Embryonic facial prominence (tissue), 1 donor: ENCODE data around the gene BAK1.

Source experiments
- DNase-seq: peaks from one replicate; pipeline ENCODE4 v3.0.0-alpha.2; 2016; ENCODE audit errors: extremely low spot score

BAK1 gene

DNA sequence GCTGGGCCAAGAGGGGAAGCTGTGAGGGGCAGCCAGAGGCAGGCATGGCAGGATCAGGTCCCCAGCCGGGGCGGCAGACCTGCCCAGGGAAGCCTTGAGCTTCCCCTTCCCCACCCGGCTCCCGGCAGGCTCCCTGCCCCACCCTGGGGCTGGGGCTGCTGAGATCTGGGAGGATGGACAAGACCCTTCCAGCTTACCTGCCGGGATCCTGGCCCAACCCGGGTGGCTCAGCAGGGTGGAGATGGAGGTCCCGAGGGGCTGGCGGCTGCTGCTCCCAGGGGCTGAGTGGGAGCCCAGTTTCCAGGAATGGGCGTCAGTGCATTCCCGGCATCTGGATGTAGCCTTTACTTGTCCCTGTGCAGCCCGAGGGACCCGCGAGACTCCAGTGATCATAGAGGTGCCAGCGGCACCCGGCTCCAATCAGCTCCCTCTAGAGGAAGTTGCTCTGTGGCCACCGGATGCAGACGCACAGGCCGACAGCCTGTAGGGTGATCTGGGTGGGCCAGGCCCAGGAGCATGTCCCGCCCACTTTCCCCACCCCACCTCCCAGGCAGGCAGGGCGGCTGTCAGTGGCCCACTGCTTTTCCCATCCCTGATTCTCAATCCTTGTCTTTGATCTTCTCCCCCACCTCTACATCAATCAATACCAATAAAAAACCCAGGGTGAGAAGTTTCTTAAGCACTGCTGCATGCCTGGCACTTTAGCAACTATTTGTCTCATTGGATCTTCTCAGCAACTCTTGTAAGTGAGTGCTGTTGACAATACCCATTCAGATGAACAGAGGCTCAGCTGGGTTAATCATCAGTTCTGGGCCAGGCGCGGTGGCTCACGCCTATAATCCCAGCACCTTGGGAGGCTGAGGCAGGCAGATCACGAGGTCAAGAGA lies at the start of gene BAK1:
Gene BAK1 (minus strand): TSS at position 449 of the 887 bp plus-strand sequence. CDS start 2,672 bp downstream, outside the sequence.
- peak; percentile 86 for DNase-seq

DNA sequence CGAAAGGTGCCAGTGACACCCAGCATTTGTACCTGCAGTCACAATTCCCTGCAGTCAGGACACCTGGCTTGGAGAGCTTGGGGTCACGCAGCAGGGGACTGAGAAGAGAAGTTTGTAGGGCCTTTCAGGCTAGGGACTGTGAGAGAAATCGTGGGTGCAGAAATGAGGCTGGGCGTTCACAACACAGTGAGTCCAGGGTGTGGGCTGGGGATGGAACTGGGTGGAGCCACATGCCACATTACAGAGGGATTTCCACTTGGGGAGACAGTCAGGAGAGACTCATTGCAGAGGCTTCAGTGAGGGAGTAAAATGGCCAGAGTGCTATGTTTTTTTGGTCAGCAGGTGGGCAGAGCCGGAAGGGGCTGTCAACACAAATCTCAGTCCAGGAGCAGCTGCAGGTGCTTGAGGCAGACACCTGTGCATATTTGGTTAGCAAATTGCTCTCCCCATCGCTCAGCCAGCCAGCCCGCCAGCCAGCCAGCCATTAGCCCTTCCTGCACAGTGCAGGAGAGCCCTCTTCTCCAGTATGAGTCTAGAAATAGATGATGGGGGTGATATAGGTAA lies 48.4 kb upstream of the BAK1 start:
- DNase-seq: no peak

DNA sequence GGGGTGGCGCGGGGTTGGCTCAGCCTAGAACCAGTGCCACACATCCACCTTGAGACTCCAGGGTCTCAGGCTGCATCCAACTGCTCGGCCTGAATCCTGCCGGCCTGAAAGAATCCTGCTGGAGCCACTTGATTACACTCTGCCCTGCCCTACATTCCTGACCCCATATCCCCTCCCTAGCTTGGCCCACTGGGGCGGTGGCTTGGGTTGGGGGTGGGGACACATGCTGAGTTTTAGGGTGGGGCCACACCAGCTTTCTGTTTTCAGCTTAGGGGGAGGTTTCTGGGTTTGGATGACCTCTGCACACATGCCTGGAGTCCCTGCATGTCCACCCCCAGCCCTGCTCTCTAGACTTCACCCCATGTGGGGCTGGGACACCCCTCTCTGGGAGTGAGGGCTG lies 47.8 kb upstream of the BAK1 start:
- no peak for DNase-seq

DNA sequence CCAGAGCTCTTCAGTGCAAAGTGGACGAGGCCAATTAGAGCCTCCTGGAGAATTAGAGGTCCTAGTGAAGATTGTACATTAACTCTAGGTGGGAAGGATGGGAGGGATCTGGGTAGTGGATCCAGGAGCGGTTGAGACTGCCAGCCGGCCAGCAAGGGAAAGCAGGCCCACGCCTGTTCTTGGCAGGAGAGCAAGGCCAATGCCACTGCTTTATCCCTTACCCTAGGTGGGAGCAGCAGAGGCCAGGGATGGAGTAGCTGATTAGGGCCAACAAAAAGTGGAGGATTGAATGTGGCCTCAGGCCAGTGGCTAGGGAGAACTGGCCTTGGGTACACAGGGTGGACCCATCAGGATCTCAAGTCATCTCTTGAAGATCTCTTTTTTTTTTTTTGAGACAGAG lies 44.8 kb upstream of the BAK1 start:
- DNase-seq: no peak

DNA sequence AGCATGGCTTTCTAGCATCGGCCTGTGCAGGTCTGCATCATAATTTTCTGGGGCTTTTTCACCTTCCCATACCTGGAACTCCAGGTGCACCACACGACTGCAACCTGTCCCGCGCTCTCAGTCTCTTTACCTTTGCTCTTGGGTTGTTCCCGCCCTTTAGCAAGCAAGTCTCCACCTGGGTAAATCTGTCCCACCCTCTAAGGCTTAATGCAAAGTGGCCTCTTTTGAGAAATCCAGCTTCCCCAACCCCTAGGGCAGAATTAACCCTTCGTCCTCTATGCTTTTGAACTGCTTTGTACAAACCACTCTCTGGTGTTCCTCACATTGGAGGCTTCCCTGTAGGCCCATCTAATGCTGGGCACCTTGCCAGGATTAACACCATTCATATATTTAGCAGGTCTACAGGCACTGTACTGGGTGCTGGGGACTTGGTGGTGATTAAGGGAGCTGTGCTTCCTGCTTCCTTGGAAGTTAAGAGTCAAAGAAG lies 43.9 kb upstream of the BAK1 start:
- no peak for DNase-seq

DNA sequence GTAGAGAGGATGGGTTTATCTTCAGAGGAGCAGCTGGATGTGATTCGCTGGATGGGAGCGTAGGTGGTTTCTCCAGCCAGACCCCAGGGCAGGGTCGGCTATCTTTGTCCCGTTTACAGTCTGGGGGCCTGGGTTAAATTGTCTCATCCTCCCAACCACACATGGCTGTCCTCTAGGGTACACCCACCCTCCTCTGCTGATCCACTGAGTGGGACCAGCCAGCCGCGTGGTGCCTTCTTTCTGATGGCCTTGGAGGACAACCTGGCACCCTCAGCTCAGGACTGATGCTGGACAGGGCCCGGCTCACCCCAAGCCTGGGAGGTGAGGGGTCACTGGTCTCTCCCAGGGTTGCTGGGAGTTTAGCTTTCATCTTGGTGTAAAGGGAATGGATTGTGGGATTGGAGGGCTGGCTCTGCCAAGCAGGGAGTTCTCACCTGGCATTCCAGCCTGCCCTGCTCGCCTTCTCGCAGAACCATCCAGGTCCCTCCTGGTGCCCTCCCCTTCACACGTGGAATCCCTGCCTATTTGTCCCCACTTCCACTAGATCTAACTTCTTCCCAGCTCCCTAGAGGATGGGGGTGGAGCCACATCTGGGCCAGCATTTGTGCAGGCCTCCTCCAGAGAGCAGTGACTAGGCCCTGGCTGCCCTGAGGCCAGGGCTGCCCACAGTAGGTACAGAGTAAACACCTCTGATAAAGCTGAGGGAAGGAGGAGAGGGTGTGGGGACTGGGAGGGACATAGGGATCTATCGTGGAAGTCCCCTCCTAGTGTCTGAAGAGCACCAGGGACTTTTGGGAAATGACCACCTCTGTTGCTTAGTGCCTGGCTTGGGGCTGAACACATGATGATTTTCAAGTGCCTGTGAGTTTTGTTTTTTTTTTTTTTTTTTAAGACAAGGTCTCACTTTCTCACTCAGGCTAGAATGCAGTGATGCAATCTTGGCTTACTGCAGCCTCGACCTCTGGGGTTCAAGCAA lies 42.7 kb upstream of the BAK1 start:
- DNase-seq: no peak

DNA sequence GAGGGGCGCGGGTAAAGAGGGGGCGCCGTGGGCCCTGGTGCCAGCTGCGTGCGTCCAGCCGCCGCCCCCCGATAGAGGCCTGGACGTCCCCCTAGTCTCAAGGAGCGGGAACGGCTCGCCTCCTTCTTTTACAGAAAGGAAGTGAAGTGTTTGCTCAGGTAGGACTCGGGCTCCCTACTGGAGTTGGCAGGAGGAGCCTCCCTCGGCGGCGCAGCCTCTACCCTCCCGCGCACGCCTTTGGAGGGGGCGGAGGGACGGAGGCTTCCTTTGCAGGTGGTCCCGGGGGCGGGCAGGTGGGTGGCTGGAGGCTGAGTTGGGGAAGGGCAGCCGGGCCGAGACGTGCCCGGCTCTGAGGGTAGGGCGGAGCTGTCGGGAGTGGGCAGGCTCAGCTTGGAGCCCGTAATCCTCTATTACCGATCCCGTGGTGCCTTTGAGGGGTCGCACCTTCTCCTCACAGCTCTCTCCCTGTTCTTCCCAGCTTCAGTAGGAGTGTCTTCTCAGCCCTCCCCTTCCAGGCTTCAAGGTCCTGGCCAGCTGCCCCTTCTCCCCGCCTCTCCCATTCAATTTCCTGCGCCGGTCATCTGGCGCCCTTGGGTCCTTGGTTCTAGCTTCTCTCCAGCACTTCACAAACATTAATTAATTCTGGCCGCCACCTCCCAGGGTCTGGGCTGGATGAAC lies 41.8 kb upstream of the BAK1 start:
- no peak for DNase-seq

DNA sequence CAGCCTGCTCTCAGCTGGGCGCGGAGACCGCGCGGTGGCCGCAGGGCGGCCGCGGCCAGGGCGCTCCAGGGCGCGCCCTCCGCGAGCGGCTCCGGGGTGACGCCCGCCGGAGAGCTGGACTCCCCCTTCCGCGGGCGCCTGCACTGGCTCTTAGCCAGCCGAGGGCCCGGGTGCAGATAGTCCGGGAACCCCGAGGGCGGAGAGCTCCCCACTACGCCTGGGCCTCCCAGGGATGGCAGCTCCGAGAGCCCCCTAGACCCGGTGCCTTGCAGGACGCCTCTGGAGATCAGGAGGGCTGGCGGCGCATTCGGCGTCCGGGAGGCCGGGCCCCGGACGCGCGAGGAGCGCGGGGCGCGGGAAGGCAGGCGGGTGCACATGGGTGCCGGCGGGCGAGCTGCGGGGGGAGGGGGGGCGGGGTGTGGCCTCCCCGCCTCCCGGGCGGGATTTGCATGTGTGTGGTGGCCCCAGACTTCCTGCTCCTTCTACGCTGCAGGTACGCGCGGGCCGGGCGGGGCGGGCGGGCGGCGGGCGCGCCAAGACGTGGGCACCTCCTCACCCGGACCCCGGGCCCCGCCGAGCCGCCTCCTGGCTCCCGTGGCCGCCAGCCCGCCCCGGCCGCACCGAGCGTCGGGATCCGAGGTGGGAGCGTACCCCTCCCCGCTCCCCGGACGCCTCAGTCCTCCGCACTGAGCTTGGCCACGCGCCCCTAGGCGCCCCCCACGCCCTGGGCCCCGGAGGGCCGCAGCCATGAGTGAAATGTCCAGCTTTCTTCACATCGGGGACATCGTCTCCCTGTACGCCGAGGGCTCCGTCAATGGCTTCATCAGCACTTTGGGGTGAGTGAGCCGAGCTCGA lies 41.0 kb upstream of the BAK1 start, which contains the start of gene ITPR3:
Gene ITPR3 (plus strand): TSS at position 467 of the 855 bp plus-strand sequence. CDS start 281 bp downstream, at position 748.
- no peak for DNase-seq

DNA sequence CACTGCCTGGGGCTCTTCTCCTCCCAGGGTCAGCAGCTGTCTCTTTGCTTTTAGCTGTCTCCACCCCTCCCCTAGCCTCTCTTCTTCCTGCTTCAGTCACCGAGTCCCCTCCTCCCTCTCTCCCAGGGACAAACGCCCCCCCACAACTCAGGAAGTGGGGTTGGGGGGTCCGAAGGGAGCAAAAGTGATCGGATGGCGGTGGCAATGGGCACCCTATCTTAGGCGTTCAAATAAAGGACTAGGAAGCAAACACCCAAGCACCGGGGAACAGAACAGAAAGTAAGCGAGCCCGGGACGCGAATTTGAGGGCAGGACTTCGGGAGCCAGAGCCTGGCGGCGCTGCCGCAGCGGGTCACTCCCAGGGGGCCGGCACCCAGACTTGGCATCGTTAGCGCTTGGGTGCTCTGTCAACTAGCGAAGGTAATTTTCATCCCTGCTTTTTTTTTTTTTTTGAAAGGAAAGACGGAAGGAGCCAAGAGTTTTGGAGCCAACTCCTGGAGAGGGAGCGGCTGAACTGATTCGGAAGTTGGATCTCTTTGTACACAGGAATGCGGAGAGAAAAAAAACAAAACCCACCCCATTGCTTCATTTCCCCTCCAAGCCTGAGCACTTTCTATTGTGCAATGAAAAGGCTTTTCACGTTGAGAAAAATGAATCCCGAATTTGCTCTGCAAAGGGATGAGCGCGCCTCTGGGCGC lies 40.2 kb upstream of the BAK1 start:
- no peak for DNase-seq

DNA sequence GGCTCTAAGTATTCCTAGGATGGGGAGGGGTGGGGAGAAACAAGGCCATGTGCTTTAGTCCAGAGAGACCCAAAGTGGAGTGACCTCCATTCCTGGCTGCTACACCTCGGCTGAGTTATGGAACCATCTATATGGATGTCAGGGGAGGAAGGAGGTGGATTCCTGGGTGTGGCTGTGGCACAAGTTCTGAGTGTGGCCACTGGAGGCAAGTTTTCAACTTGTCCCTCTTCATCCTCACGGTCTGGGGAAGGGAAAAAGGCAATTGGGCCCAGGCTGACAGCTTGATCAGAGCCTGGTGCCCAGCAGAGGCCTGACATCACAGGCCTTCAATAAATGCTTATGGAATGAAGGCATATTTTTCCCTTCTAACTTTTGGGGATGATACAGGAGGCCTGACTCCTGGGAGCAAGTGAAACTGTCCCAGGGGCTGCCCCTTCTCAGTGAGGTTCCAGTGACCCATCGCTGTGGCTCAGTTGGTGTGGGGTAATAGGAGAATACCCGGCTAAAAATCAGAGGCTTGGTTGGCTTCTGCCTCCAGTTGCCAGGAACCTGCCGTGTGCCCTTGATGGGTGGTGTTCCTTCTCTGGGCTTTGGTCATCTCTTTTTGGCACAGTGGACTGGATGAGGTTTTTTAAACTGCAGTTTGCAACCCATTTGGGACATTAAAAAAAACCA lies 39.2 kb upstream of the BAK1 start:
- no peak for DNase-seq

DNA sequence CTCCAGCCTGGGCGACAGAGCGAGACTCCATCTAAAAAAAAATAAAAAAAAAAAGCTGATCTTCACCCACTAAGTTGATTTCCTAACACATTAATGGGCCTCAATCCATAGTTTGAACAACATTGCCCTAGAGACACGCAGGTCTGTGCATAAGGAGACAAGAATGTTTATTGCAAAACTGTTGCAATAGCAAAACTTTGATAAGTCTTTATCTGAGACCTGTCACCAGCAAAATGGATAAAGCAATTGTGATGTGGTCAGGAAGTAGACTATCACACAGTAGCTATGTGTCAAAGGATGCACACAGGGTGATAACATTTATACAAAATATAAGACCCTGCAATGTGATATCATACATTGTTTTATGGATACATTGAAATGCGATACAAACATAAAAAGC lies 36.8 kb upstream of the BAK1 start:
- DNase-seq: no peak

DNA sequence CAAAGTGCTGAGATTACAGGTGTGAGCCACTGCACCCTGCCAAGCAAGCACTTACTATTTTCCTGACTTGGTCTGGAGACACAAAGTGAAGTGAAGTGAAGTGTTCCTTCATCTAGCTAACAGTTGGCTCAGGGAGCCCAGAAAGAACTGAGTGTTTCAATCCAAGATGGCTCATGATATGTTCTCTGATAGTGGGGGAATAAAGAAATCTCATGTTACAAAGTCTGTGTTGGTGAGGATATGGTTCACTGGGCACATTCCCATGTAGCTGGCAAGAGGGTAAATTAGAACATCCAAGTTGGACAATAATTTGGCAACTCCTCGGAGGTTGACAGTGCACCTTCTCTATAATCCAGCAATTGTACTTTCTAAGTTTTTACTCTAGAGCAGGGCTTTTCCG lies 36.0 kb upstream of the BAK1 start:
- no peak for DNase-seq

DNA sequence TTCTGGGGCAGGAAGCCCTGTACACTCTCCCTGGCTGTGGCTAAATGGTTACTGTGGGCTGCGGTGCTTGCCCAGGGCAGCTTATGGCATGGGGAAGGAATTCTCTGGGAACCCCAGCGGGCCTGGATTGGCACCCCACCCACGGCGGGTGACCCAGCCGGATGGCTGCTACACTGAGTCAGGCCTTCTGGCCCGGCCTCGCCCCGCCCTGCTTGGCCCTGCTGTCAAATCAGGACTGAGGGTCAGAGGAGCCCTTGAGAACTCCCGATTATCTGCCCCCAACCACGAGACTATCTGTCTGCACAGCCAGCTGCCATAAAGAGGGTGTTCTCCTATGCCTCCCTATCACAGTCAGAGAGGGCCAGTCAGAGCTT lies 33.7 kb upstream of the BAK1 start:
- no peak for DNase-seq

DNA sequence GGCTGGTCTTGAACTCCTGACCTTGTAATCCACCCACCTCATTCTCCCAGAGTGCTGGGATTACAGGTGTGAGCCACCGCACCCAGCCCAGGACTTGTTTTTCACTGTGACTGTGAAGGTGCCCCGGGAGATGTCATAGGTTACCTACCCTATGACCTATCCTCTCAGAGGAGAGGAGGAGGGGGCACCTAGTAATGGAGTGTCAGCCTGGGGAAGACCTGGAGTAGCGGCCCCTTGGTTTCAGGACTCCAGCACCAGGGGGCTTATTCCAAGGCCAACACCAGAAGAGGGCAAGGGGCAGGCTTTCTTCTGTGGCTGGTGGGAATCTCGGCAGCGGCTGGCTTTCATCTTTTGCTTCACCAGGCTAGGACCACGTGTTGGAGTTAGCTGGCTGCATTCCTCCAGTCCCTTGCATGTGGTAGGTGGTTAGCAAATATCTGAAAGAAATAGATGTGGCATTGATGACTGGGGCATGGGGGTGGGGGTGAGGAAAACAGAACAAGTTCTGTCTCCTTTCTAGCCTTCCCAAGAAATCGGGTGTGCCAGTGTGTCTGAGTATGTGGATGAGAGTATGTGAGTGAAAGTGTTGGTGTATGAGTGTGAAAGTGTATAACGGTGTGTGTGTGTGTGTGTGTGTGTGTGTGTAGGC lies 33.2 kb upstream of the BAK1 start:
- no peak for DNase-seq

DNA sequence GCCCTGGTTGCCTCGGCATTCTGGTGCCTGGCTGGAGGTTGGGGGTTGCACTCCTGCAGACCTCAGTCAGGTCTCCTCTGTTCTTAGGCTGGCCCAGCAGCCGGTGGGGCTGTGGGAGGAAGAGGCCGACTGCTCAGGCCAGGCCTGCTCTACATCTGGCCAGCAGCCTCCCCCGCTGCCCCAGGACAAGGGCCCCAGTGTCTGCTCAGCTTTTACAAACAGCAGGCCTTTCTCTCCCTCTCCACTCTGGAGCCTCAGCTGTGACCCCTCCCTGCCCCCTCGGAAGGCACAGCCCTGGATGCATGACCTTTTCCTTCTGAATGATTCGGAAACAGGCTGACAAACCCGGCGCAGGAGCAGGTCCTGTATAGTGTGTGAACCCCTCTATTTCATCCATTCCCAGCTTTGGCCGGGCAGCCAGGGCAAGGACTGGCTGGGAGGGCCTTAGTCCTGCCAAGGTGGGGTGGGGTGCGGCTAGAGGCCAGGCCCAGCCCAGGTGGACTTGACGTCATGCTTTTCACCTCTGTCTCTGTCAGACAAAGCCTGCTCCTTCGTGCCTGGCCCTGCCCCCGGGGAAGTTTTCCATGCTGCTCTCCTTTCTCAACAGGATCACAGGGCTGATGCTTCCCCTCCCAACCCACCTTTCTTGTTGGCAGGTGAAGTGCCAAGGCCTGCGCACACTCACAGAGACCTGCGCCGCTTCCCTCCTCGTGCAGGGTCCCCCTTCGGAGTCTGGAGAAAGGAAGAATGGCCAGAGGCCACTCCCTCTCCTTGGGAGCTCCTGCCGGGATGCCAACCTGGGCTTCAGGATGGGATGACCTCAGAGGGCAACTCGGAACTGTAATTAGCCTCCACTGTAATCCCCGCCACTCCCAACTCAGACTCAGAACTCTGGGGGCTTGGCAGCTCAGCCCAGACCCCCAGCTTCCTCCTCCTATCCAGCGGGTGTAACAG lies 31.0 kb upstream of the BAK1 start:
- DNase-seq: no peak

DNA sequence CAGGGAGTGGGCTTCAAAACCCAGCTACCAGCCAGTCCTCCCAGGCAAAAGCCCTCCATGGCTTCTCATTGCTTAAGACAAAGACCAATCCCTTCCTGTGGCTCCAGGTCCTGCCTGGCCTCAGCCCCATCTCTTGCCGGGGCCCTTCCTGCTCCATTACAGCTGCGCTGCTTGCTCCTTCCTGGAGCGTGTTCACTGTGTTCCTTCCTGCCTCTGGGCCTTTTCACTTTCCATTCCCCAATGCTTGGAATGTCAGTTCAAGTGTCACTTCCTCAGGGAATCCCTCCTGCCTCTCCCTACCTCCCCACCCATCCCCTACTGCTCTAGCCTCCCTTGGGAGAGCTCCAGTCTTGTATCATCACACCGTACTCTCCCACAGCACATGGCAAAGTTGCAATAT lies 30.0 kb upstream of the BAK1 start:
- DNase-seq: no peak

DNA sequence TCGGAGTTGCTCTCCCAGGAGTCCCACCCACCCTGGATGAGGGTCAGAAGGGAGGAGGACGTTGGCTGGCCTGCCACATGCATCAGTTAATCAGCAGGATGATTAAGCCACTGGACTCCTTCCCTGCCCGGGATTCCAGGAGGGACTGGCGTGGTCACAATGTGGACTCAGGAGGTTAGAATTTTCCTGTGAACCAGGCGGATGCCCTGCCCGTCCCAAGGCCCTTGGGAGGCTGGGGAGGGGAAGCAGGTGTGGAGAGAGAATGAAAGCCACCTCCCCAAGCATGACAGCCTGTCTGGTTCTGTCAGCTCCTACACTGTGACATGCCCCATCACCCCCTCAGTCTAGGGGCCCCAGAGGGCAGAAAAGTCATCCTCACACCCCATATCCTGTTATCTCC lies 29.5 kb upstream of the BAK1 start:
- no peak for DNase-seq

DNA sequence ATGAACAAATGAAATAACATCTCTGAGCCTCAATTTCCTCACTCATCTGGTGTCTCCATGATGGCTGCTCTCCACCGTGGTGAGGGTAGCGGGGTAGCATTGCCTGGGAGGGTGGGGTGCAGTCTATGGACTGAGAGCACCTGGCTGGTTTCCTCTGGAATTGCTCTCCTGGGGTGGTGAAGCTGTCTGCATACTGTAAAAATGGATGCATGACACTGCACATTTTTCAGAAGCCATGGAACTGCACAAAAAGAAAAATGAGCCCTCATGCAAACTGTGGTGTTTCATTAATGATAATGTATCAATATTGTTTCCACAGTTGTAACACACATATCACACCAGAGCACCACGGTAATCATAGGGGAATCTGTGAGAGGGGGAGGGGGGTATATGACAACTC lies 28.9 kb upstream of the BAK1 start:
- no peak for DNase-seq
